HG03108 (cell line): ENCODE results near the gene CALD1.

Source experiments
- ATAC-seq: cut with Tn5 transposase; IDR thresholded peaks from one replicate; pipeline ENCODE4 v1.9.1; 2021; ENCODE audit warnings: moderate library complexity; ENCODE audit not compliant: unreplicated experiment

CALD1 gene

DNA sequence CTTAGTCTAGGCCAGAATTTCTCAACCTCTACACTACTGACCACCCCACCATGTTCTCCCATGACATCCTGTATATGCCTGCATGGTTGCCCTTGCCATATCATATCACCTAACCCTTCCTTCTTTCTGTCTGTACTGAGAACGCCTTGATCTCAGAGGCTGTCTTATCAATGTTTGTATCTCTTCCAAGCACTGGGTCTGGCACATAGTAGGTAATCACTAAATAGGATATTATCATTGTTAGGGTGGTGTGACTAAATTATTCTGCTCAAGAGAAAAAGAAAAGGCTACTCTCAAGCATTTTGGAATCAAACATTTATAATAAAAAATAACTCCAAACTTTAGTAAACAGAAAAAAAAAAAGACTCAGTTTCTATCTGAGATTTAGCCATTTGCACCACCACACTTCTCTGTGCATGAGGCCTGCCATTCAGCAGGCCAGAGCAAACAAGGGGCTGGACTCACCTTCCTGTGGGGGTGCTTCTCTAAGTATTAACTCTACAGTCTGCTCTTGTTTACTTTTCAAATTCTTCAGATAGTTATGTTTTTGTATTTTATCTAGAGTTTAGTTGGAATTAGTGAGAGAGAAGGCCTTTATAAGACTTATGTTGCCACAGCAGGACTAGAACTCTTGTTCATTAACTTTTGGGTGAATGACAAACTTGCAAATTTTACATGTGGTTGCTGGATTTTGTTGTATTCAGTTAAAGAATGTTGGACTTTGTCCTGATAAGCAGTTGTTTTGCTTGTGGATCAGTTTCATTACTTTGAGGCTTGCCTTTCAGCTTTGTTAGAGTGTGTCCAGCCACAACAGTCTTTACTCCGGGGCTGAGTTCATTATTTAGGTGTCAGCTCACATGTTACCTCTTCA, 212.3 kb downstream of the CALD1 start:
- ATAC-seq = no peak

DNA sequence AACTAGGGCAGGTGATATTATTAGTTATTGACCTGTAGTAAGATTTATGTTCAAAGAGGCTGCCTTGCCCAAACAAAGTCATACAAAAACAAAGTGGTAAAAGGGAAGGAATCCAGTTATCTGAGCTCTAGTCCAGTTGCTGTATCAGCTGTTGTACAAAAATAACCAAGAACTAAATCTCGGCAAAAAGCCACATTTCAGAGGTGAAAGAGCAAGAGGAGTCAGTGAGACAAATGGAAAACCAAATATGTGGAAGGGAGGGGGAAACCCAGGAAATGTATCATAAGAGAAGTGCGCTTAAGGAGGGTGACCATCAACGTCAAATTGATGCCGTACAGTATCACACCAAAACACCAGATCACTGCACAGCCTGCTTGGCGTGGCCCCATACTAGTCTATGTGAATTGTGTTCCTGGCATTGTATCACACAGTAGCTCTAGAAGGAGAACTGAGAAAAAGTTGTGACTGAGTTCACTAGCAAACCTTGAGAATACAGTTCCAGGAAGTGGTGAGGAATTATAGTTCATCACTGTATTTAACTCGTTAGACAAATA, 213.3 kb downstream of the CALD1 start:
- peak; percentile 51 for ATAC-seq

DNA sequence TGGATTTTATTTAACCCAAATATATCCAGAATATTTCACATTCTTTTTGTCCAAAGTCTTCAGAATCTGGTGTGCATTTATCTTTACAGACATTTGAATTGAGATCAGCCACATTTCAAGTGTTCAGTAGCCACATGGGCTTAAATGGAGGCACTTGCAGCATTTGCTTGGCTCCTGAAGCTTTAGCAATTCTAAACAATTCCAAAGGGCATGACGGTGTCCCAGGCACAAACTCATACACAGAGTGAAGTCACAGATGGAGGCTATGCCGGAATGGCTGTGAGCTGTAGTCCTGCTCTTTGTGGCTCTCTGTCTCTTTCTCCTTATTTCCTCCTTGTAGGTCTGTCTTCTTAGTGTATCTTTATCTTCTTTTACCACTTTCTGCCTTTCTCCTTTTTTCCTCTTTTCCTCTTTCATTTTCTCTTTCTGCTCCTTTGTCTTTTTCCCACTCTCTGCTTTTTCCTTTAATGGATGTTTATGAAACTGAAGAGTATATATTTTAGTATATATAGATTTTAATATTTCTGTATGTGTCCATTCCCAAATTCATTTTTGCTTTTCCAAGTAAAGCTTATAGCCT, 214.5 kb downstream of the CALD1 start:
- ATAC-seq = no peak

DNA sequence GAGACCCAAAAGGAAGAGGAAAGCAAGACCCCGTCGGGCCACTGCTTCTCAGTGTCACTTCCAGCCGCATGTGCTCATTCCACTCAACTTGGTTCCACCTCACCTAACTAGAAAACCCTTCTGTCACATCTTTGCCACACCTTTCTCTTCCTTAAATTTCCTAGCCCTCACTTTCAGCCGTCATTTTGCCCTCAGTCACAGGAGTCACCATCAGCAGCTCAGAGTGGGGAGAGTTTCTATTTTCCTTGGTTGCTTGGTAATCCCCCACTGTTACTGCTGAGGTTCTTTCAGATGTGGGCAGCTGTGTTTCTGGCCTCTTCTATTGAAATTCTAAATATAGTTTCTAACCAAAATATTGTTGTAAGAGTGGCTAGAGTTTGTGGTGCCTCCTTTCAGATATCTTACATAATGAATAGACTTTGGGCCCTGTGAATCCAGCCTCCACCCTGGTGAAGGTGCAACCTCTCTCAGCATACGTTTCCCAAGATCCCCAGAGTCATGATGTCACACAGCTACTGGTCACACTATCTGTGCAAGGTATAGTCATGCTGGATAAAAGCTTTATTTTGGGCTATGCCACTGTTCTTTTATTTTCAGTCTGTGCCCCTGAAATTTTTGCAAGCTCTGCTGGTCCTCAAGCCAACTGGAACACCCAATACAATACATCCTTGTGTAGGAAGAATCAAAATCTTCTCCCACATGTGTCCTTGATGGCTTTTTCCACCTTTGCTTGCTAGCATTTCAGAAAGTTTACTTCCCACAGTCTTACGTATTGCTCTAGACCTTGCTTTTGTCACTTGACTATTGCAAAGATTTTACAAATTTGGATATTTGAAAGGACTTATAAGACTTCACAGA, 216.0 kb downstream of the CALD1 start:
- peak; percentile 38 for ATAC-seq

DNA sequence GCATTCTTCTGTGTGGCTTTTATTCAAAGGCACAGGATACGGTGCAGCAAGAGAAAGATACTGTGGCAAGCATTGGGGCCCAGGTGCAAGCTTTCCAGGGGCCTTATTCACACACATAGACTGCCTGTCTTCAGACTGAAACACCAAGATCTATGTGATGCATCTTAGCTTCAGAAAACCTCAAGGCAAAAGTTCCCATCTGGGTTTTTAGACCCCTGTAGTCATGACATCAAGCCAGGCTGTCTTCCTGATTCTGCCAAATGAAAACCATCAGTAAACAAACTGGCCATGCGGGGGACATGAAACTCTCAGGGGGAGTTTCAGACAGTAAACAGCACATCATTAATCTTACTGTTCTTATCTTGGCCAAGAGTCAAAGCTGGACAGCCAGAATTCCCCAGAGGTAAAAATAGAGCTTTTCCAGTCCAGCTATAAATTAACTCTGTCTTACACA, 216.7 kb downstream of the CALD1 start:
- peak; percentile 44 for ATAC-seq

DNA sequence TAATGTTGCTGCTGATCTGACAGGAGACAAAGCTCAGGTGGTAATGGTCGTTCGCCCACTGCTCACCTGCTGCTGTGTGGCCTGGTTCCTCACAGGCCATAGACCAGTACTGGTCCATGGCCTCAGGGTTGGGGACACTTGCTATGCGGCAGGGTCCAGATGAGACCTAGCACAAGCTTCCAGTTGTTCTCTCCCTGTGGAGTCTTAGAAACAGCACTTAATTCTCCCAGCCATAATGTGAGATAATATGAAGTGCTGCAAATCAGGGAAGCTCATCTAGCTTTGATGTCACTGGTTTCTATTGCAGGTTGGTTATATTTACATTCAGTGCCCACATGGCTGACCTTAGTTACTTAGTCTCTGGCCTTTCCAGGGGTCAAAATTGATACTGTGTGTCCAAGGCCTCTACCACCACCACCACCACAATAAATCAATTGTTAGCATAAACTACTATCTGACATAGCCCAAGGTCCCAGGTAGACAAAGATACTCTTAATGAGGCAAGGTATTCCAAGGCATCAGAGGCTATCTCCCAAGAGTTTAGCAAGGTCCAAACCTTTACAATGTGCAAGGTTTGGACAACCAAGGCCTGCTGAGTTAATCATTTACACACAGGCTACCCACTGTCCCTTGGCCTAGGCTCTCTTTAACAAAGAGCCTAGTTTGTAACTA, 217.9 kb downstream of the CALD1 start:
- no peak for ATAC-seq

DNA sequence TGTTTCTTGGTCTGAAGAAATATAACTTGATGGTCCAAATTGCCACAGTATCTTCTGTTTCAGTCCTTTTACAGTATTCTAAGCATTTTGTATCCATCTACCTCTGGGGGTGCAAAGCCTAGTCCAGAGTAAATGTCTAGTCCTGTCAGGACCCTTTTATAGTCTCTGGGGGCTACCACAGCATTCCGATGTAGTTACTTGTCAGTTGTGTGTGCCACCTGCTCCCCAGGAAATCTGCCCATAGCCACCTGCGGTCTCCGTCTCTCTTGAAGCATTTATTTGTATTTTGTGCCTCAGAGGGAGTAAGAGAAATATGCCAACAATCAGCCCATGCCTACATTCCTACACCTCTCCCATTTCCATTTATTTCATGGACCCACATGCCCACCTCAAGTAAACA, 219.7 kb downstream of the CALD1 start:
- no peak for ATAC-seq

DNA sequence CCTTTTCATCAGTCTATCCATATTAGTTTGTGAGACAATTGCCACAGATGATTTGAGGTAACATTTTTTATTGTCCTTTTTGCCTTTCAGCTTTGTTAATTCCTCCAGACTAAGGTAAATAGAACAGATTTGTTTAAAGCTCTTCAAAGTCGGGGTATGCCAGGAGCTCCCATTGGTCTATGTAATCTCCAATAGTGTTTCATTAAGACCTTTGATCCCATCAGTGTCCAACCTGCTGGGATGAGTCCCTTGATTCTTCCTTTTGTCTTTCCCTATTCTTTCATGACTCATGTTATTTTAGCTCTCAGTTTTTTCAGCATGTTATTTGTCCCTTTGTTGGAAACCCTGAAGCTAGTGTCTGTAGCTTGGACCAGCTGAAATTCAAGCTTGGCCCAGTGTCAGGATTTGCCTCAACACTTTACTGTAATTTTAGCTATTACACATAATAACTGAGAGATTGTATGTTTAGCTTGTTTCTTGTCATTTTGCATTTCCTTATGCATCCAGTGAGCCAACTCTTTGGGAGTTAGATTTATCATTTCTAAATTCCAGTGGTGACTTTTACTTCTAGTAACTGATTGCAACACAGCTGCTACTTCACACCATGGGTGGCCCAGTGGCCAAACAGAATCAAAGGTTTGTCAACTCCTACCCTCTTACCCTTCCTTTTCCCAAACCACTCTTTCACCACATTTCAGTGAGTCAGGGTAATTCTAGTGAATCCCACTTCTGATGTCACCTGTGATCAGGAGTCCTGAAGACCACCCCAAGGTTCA, 222.1 kb downstream of the CALD1 start:
- ATAC-seq = no peak

DNA sequence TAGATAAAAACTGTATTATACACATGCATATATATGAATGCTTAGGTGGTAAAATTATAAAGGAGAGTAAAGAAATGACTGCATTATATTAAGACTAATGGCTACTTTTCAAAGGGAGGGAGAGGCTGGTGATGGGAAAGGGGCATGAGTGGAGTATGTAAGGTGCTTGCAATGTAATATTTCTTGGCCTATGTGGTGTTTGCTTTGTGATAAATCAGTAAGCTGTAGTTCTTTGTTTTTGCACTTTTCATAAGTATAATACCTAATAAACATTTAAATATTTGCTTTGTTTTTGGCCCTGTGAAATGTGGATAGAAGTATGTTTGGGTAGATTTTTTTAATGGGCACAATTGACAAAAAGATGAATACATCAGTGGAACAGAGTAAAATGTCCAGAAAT, 232.8 kb downstream of the CALD1 start:
- ATAC-seq = no peak
